ENCODE measurements around the gene HUS1B.

Gene HUS1B

DNA sequence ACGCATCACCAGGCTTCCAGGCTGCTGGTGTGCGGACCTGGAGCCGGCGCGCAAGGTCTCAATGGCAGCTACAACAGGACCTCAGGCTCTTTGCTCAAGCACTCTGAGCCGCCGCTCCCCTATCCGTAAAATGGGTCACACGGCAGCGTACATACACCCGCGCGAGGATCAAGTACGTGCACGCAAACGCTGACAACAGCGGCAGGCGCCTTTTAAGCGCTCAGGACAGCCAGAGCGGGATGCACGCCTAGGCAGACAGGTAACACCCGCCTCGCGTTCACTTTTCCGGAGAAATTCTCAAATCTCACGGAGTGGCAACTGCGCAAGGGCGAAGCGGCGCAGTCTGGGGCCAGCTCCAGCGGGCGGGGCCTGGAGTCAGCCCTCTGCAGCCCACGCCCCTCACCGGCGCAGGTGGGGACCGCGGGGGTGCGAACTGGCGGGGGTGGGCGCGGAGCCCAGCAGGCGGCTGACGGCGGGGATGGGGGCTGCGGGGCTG lies 35.5 kb upstream of the HUS1B start:
- H3K27me3 Mint-ChIP-seq, result no peaks in the 10 kb centered on the region

DNA sequence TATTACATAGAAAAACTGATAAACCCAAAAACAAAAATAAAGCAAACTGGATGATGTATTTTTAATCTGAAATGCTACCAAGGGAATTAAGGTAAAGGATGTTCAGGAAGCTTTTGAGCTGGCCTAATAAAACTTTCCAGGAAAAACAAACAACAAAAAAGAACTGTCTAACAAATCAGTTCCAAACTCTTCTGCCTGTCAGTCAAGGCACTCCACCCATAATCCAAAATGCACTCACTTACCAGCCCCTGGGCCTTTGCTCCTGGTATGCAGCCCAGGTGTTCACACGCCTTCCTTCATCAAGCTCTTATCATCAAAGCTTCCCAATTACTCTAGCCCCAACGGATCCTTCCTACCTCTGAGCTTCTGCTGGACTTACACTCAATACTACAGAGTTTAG lies 32.3 kb upstream of the HUS1B start:
- Mint-ChIP-seq H3K27ac (ENCODE audit: low read depth) (no peak overlapping the region), H3K36me3 (ENCODE audit: insufficient read depth) (peaks cover 7% of the 10 kb centered on the region), H3K4me1 (peaks cover 45% of the 10 kb centered on the region), H3K4me3 (no peak overlapping the region), H3K27me3 (no peaks in the 10 kb centered on the region), H3K9me3 (no peaks in the 10 kb centered on the region)
- DNase-seq (ENCODE audit: low spot score in 2 of 2), result no peak
- no peak for ATAC-seq (replicated peaks; ENCODE audit: extremely low read depth, poor library complexity, severe bottlenecking)

More for the DNA sequence above, 35.5 kb upstream of the HUS1B start:
- DNase-seq (ENCODE audit: low spot score in 2 of 2), result peak; percentile 55 to 65
- no peaks in the 10 kb centered on the region for H3K9me3 Mint-ChIP-seq
- peak overlapping the region; percentile 85 for H3K27ac Mint-ChIP-seq (ENCODE audit: low read depth)
- ATAC-seq (replicated peaks; ENCODE audit: extremely low read depth, poor library complexity, severe bottlenecking), result peak; percentile 87
- H3K4me3 Mint-ChIP-seq, result peak overlapping the region; percentile 90
- H3K4me1 Mint-ChIP-seq, result peaks cover 32% of the 10 kb centered on the region
- peaks cover 1% of the 10 kb centered on the region for H3K36me3 Mint-ChIP-seq (ENCODE audit: insufficient read depth)

DNA sequence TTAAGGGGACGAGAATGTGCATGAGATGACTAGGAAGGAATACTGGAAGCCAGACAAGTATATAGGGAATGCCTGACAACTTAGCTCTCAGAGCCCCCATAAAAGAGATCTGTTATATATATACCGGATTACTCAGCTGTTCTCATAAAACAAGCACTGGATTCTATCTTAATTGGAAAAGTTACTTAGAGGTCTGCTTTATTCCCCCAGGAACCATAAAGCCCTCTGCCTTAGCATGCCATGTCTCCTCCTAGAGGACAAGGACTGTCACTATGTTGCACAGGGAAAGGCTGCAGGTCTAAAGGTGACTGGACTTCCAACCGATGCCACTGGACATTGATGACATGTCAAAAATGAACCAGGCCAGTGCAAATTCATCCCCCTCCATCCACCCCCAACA lies 29.6 kb upstream of the HUS1B start:
- Mint-ChIP-seq H3K27ac (ENCODE audit: low read depth) (no peak overlapping the region), H3K4me3 (no peak overlapping the region), H3K4me1 (peaks cover 54% of the 10 kb centered on the region), H3K36me3 (ENCODE audit: insufficient read depth) (peaks cover 12% of the 10 kb centered on the region), H3K9me3 (no peaks in the 10 kb centered on the region), H3K27me3 (no peaks in the 10 kb centered on the region)
- DNase-seq (ENCODE audit: low spot score in 2 of 2) (no peak), ATAC-seq (replicated peaks; ENCODE audit: extremely low read depth, poor library complexity, severe bottlenecking) (no peak)

DNA sequence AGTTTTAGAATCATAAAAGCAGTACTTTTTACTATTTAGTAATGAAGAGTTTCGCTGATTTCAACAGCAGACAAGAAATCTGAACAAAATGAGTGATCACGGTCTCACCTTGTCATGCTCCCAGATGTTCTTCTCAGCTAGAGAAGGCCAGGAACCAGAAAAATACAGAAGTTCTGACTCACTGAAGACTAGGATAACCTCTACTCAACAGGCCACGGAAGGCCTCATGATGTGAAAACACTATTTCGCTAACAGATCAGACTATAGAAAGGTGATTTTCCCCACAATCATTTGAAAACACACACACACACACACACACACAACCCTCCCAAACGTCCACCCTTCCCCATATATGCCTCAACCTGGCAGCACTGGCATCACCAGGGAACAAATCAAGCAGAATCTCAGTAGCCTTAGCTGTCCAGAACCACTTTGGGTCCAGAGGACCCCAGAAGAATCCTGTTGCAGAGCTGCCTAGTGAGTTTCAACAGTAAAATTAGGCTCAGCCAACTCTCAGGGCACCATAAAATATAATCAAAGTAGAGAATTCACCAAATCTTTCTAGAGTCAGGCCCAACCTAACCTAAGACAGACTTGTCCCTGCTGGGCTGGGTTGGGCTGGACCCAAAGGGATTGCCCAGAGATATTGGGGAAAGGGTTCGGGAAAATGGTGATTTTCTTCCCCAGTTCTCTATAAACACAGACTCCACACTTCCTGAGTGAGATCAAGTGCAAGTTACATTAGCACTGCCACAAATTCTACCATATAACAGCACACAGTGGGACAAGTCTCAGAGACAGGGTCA lies 28.1 kb upstream of the HUS1B start:
- no peak for DNase-seq (ENCODE audit: low spot score in 2 of 2)
- H3K4me3 Mint-ChIP-seq, result peak overlapping the region; percentile 48
- H3K9me3 Mint-ChIP-seq, result no peaks in the 10 kb centered on the region
- H3K27ac Mint-ChIP-seq (ENCODE audit: low read depth), result peak overlapping the region; percentile 53
- ATAC-seq (replicated peaks; ENCODE audit: extremely low read depth, poor library complexity, severe bottlenecking), result no peak
- no peaks in the 10 kb centered on the region for H3K27me3 Mint-ChIP-seq
- H3K36me3 Mint-ChIP-seq (ENCODE audit: insufficient read depth), result peaks cover 12% of the 10 kb centered on the region
- H3K4me1 Mint-ChIP-seq, result peaks cover 59% of the 10 kb centered on the region

DNA sequence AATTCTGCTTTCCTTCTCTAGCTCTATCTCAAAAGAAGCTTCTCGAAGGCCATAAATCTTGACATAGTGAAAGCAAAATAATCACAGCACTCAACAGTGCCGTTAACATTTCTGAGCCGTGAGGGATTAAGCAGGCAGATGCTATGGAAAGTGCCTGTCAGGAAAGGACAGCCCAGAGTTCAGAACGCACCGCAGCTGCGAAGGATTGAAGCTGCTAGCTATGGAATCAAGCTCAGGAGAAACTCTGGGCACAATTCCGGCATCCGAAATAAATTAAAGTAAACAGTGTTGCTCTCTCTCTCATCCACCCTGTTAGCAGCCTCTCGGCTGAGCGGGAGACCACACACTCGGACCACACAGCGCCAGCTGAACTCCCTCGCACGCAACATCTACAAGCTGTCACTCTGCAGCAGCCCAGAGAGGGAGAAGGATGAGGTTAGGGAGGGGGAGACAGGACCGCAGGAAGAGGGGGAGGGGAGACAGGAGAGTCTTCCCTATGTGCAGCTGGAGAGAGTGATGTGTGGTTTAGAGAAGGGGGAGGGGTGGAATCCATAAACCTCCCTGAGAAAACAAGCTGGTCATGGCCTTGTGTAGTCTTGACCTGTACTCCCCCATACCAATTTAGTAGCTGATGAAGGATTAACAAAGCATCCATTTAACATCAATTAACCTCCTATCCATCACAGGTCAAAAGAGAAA lies 27.0 kb upstream of the HUS1B start:
- H3K4me1 Mint-ChIP-seq, result peaks cover 59% of the 10 kb centered on the region
- H3K9me3 Mint-ChIP-seq, result no peaks in the 10 kb centered on the region
- H3K36me3 Mint-ChIP-seq (ENCODE audit: insufficient read depth), result peaks cover 12% of the 10 kb centered on the region
- H3K27me3 Mint-ChIP-seq, result no peaks in the 10 kb centered on the region
- no peak overlapping the region for H3K4me3 Mint-ChIP-seq
- peak overlapping the region; percentile 23 for H3K27ac Mint-ChIP-seq (ENCODE audit: low read depth)
- no peak for ATAC-seq (replicated peaks; ENCODE audit: extremely low read depth, poor library complexity, severe bottlenecking)
- no peak for DNase-seq (ENCODE audit: low spot score in 2 of 2)

DNA sequence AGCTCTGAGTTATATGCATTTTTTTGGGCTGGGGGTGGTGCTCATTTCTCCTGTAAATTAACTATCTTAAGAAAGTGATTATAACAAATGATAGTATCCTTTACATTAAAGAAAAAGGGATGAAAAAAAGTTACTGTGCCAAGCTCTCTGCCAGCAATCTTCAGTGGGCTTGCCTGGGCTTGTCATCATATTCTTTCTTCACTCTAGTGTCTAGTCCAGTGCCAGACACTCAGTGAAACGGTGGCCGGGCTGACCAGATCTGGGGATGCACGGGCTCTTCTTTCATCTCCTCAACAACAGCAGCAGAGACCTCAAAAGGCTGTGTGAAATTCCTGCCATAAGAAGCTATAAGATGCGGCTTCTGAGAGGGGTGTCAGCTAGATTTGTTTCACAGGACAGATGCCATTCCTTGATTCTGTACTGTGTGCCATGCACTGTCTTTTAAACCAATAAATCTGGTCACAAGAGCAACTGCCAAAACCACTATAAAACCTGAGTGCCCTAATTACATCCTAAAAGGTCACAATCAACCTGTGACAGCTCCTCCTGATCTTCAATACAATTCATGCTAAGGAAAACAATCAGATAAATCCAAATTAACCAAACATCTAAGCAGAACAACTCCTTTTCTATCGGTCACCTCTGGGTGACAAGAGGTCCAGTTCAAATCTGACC lies 23.9 kb upstream of the HUS1B start:
- ATAC-seq (replicated peaks; ENCODE audit: extremely low read depth, poor library complexity, severe bottlenecking) (no peak), DNase-seq (ENCODE audit: low spot score in 2 of 2) (no peak)
- H3K27ac Mint-ChIP-seq (ENCODE audit: low read depth), result no peak overlapping the region
- no peaks in the 10 kb centered on the region for H3K9me3 Mint-ChIP-seq
- H3K4me1 Mint-ChIP-seq, result peaks cover 66% of the 10 kb centered on the region
- no peak overlapping the region for H3K4me3 Mint-ChIP-seq
- peaks cover 12% of the 10 kb centered on the region for H3K36me3 Mint-ChIP-seq (ENCODE audit: insufficient read depth)
- no peaks in the 10 kb centered on the region for H3K27me3 Mint-ChIP-seq

DNA sequence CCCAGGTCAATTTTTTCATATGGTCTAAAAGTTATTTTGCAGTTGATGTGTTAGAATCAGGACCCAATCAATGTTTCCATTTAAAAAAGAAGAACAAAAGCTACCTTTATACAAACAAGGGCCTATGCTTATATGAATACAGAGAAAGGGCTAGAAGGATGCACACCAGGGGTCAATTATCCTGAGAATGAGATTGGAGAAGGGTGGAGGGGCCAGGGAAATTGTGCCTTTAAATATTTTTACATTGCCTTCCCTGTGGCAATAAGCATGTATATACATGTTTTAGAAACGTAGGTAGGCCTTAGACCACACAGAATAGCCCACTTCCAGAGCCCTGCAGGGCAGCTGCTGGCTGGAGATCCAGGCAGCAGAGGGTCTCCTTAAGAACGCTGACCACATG lies 23.4 kb upstream of the HUS1B start:
- Mint-ChIP-seq H3K27me3 (no peaks in the 10 kb centered on the region), H3K4me1 (peaks cover 62% of the 10 kb centered on the region), H3K4me3 (no peak overlapping the region), H3K36me3 (ENCODE audit: insufficient read depth) (peaks cover 10% of the 10 kb centered on the region), H3K27ac (ENCODE audit: low read depth) (no peak overlapping the region), H3K9me3 (no peaks in the 10 kb centered on the region)
- DNase-seq (ENCODE audit: low spot score in 2 of 2) (no peak), ATAC-seq (replicated peaks; ENCODE audit: extremely low read depth, poor library complexity, severe bottlenecking) (no peak)

DNA sequence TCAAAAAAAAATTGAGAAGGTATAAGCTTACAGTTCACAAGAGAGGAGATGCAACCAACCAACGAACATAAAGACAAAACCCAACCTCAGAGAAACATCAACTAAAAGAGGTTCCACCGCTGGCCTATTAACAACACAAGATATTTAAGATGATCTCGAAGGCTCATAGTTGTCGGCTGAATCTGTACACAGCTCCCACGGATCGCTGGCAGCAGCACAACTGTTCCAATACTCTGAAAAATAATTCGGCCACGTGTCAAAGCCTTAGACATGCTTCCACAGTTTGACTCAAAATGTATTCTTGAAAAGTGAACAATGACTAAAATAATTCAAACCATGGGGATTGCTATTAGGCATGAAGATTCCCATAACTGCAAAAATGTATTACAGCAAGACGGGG lies 22.4 kb upstream of the HUS1B start:
- peaks cover 64% of the 10 kb centered on the region for H3K4me1 Mint-ChIP-seq

DNA sequence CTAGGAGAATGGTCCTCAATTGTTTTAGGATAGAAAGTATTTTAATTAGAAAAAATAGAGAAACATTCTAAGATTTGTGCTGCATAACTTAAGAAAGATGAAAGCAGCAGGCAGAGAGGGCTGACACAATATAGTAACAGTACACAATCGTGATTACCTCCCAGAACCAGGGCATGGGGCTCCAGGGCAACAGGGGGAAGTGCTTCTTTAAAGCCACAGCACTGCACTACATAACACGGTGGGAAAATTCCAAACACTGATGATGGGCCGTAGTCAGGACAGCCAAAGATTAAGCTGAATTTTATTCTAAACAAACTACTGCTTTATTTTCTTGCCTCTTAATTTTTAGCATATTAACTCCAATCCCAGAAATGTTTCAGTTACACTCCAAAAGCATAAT lies 21.6 kb upstream of the HUS1B start:
- H3K4me1 Mint-ChIP-seq, result peaks cover 57% of the 10 kb centered on the region
- ATAC-seq (replicated peaks; ENCODE audit: extremely low read depth, poor library complexity, severe bottlenecking) (no peak), DNase-seq (ENCODE audit: low spot score in 2 of 2) (no peak)
- H3K4me3 Mint-ChIP-seq, result no peak overlapping the region
- peaks cover 7% of the 10 kb centered on the region for H3K36me3 Mint-ChIP-seq (ENCODE audit: insufficient read depth)
- no peaks in the 10 kb centered on the region for H3K27me3 Mint-ChIP-seq
- H3K27ac Mint-ChIP-seq (ENCODE audit: low read depth), result no peak overlapping the region
- H3K9me3 Mint-ChIP-seq, result no peaks in the 10 kb centered on the region

More for the DNA sequence above, 22.4 kb upstream of the HUS1B start:
- Mint-ChIP-seq H3K27me3 (no peaks in the 10 kb centered on the region), H3K36me3 (ENCODE audit: insufficient read depth) (peaks cover 7% of the 10 kb centered on the region), H3K27ac (ENCODE audit: low read depth) (no peak overlapping the region), H3K4me3 (no peak overlapping the region), H3K9me3 (no peaks in the 10 kb centered on the region)
- no peak for DNase-seq (ENCODE audit: low spot score in 2 of 2)
- no peak for ATAC-seq (replicated peaks; ENCODE audit: extremely low read depth, poor library complexity, severe bottlenecking)

DNA sequence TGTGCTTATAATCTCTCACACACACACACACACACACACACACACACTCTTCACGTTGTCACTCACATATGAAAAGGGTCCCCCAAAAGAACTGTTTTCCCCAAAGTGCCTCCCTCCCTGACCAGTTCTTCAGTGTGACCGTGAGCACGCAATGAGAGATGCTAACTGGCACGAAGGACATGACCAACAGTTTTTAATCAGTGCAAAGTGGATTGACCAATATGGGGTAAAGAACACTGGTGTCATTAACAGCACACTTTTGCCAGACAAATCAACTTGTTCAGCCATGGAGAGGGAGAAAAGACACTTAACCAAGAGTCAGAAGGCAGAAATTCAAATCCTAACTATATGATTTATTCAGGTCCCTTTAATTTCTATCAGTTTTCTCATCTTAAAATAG lies 21.0 kb upstream of the HUS1B start:
- DNase-seq (ENCODE audit: low spot score in 2 of 2), result no peak
- H3K27ac Mint-ChIP-seq (ENCODE audit: low read depth), result no peak overlapping the region
- H3K4me3 Mint-ChIP-seq, result no peak overlapping the region
- H3K27me3 Mint-ChIP-seq, result no peaks in the 10 kb centered on the region
- H3K9me3 Mint-ChIP-seq, result no peaks in the 10 kb centered on the region
- peaks cover 51% of the 10 kb centered on the region for H3K4me1 Mint-ChIP-seq
- peaks cover 5% of the 10 kb centered on the region for H3K36me3 Mint-ChIP-seq (ENCODE audit: insufficient read depth)
- no peak for ATAC-seq (replicated peaks; ENCODE audit: extremely low read depth, poor library complexity, severe bottlenecking)

DNA sequence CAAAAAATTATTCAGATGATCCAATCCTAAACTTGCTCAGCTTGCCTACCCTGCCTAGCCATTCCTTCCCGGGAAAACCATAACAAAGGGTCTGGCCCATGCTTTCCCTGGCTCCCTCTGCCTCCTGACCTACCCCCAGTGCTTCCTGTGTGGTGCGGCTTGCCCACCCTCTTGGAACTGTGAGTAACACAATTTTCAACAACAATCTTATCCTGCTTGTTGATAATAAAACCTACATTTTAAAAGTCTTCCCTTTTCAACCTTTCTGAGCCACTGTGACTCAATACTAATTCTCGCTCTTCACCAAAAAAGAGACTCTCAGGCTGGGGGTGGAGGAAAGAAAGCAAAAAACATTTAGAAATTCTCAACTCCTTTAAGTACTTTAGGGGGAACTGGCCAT lies 18.1 kb upstream of the HUS1B start:
- no peaks in the 10 kb centered on the region for H3K9me3 Mint-ChIP-seq
- H3K4me3 Mint-ChIP-seq, result no peak overlapping the region
- ATAC-seq (replicated peaks; ENCODE audit: extremely low read depth, poor library complexity, severe bottlenecking), result no peak
- no peak for DNase-seq (ENCODE audit: low spot score in 2 of 2)
- no peaks in the 10 kb centered on the region for H3K27me3 Mint-ChIP-seq
- H3K36me3 Mint-ChIP-seq (ENCODE audit: insufficient read depth), result peaks cover 3% of the 10 kb centered on the region
- peaks cover 33% of the 10 kb centered on the region for H3K4me1 Mint-ChIP-seq
- no peak overlapping the region for H3K27ac Mint-ChIP-seq (ENCODE audit: low read depth)

DNA sequence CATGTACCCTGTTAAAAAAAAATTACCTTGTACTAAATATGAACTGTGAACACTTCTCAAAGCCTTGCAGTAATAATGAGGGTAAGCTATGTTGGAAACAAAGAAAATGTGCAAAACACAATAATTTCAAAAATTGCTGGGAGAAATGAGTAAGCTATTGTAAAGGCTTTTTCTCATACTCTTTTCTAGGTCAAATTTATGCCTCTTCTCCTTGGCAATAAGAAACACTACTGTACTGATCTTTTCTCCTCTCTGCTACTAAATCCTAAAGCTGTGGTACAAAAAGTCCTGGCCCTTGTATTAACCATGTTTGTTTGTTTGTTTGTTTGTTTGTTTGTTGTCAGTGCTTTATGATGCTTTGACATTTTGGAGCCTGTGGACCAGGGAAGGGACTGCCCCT lies 17.5 kb upstream of the HUS1B start:
- Mint-ChIP-seq H3K4me3 (no peak overlapping the region), H3K36me3 (ENCODE audit: insufficient read depth) (peaks cover 3% of the 10 kb centered on the region), H3K9me3 (no peaks in the 10 kb centered on the region), H3K27me3 (no peaks in the 10 kb centered on the region), H3K4me1 (peaks cover 29% of the 10 kb centered on the region), H3K27ac (ENCODE audit: low read depth) (no peak overlapping the region)
- DNase-seq (ENCODE audit: low spot score in 2 of 2) (no peak), ATAC-seq (replicated peaks; ENCODE audit: extremely low read depth, poor library complexity, severe bottlenecking) (no peak)

Measured in central memory CD8-positive, alpha-beta T cell (primary cell).